SW480 (cell line): ENCODE data around the gene RBM39.
A peak's percentile ranks its signal among the peaks of the same experiment; 100 is the strongest.
"Not testable (repeated sequence)": the region's sequence is repeated elsewhere in the genome, so short reads cannot be mapped to it uniquely, and the experiment has no call there.

Experiments used
- DNase-seq: peaks from one replicate; pipeline ENCODE4 v3.0.0-alpha.2; 2016; ENCODE audit warnings: low spot score

The RBM39 gene

DNA sequence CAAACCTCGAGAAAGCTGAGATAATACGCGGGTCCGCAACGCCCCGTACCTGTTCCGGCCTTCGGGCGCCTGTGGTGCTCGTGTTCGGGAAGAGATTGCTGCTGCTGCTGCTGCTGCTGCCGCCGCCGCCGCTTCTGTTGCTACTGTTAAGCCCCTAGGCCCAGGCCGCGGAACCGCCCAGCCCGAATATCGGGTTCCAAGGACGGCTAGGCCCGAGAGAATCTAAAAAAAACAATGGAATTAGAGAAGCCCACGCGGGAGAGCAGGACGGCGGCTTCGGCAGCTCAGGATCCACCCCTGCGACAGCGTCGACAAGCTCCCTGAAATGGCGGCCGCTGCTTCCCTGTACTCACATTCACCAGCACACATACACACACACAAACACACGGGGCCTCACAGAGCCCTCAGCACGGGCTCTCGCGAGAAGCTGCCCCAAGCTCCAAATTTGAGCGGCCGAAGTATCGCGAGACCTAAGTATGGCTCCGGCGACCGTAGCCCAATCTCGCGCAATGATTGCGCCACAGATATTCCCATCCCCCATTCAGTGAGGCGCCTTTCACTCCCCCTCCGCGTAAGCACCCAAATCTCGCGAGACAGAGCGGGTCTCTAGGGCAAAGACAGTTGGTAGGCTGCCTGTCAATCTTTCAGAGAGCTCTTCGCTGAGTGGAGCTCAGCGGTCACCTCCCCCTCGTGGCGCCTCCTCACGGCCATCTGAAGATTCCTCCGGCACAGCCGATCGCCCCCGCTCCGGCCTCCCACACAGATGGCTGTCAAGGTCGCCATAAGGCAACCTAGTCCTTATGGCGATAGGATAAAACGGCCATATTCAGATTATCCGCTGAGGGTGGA is at the start of gene RBM39:
Gene RBM39, minus strand, starts transcription at position 369 of the 849 bp plus-strand sequence. CDS start 1,386 bp downstream, outside the sequence.
- peak; percentile 100 for DNase-seq

DNA sequence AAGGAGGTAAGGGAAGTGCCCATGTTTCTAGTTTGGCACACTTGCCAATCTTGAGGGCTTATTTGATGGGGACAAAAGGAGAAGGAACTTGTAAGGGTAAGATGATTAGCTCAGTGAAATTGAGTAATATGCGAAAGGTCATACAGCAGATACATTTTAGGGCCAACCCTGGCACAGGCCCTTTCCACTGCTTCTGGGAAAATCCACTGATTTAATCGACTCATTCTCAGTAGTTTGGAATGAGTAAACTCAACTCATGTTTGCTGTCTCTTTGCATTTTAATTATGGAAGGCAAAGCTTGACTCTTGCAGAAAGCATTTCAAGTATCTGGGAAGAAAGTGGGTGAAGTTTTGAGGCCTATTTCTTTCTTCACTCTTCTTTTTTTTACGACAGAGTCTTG is 49.8 kb upstream of the RBM39 start:
- no peak for DNase-seq

DNA sequence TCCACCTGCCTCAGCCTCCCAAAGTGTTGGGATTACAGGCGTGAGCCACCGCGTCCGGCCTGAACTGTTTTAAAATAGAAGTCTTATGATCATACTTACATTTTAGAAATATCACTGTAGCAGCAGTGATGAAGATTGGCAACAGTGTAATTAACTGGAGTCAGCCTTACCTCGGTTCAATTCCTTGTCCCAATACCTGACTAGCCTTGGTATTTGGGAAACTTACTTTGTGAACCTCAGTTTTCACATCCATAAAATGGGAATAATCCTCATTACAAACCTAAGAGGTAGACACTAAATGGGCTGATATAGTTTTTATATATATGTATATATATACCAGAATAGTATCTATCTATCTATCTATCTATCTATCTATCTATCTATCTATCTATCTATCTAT is 49.0 kb upstream of the RBM39 start:
- DNase-seq: no peak

DNA sequence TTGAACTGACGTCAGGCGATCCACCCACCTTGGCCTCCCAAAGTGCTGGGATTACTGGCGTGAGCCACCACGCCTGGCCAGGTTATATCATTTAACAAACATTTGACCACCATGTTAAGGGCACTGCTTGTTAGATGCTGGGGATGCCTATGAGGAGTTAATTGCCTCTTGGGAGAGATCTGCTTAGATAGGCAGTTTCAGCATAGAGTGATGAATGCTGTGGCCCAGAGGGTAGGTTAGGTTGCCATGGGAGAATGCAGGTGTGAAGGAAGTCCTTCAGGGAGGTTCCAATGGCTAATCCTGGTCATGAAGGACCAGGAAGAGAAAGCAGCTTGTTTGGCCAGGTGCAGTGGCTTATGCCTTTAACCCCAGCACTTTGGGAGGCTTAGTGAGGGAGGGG is 46.7 kb upstream of the RBM39 start:
- DNase-seq: no peak

DNA sequence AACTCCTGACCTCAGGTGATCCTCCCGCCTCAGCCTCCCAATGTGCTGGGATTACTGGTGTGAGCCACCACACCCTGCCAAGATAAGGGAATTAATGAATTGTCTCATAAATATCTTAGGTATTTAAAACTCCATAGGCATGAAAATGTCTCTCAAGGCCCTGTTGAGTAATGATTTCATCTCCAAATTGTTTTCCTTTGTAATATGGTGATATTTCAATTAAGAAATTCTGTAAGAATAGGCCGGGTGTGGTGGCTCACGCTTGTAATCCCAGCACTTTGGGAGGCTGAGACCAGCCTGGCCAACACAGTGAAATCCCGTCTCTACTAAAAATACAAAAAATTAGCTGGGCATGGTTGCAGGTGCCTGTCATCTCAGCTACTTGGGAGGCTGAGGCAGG is 43.5 kb upstream of the RBM39 start:
- DNase-seq: not testable (repeated sequence)

DNA sequence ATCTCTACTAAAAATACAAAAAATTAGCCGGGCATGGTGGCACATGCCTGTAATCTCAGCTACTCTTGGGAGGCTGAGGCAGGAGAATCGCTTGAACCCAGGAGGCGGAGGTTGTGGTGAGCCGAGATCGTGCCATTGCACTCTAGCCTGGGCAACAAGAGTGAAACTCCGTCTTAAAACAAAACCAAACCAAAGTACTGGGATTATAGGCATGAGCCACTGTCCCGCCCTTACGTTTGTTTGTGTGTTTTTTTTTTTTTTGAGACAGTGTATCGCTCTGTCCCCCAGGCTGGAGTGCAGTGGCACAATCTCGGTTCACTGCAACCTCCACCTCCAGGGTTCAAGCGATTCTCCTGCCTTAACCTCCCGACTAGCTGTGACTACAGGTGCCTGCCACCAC is 41.8 kb upstream of the RBM39 start:
- DNase-seq: not testable (repeated sequence)

DNA sequence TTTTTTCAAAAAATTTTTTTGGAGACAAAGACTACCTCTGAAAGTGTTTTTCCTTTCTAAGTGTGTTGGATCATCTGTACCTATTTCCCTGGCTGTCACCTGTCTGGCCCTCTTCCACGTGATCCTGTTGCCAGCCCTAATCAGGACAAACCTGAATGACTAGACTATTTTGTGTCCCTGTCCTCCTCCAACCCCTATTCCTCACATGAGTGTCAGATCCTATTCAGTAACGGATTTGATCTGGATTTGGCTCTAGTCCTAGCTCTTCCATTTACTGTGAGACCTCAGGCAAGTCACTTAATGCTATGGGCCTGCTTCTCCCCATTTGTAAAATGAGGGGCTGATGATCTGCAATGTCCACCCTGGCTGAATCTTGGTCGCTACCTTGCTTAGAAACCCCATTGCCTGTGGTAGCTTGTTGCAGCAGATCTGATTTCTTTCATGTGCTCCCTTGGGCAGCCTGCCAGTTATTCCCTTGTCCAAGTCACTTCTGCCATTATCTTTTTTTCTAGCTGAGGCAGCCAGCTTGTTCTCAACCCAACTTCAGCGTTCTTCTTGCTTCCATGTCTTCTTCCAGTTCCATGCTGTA is 34.5 kb upstream of the RBM39 start:
- no peak for DNase-seq

DNA sequence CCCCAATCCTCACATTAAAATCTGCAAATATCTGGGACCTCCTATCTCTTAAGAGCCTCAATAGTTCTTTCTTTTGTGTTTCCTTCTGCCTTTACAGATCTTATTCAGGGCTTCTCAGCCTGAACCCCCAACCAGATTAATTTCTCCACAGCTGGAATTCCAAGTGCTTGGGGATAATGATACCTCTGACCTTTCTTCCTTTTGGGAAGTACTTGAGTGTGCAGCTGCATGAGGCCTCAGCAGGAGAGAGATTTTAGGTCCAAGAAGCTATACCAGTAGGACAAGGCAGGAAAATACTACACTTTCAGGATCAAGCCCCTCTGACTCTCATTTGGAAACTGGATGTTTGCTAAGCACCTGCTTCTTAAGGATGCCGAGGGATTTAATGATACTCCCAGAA is 32.3 kb upstream of the RBM39 start:
- DNase-seq: no peak

DNA sequence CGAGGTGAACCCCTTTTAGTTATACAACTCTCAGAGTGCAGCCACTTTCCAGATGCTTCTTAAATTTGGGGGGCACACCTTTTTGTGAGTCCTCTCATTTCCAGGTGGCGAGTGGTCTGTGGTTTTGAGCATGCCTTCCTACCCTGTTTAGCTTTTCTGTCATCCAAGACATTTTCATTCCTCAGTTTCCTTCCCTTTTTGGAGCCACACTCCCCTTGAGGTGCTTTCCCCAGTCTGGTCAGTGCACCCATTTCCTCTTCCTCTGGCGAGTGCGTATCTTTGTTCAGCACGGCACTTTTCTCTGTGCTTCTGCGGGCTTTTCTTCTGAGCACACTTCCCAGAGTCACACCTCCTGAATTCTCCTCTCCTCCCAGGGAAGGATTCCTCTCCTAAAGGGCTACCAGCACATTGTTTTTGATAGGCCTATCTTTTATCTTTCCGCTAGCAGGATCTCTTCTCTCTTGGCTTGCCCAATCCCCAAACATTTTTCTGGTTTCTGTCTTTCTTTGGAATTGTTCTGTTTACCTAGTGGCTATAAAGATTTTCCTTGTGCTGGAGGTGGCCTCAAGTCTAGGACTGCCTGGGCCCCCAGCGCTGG is 31.2 kb upstream of the RBM39 start:
- no peak for DNase-seq

DNA sequence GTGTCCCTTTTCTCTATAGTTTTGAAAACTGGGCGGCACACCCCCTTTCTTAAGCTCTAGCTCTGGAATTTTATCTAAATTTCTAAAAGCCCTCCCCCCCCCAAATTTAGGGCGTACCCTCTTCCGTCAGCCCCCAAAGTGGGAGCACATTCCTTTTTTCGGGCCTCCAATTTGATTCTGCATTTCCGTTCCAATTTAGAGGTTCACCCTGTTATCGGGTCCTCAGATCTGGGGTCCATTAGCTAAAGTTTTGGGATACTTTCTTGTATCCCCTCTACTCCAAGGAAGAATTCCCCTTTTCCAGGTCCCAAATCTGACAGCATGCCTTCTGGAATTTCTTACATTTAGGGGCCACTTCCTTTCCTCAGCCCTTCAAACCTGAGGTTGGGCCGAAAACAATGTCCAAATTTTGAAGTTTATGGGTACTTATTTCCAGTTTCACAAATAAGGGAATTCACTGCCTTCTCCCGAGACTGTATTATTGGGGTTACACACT is 30.6 kb upstream of the RBM39 start:
- DNase-seq: no peak

DNA sequence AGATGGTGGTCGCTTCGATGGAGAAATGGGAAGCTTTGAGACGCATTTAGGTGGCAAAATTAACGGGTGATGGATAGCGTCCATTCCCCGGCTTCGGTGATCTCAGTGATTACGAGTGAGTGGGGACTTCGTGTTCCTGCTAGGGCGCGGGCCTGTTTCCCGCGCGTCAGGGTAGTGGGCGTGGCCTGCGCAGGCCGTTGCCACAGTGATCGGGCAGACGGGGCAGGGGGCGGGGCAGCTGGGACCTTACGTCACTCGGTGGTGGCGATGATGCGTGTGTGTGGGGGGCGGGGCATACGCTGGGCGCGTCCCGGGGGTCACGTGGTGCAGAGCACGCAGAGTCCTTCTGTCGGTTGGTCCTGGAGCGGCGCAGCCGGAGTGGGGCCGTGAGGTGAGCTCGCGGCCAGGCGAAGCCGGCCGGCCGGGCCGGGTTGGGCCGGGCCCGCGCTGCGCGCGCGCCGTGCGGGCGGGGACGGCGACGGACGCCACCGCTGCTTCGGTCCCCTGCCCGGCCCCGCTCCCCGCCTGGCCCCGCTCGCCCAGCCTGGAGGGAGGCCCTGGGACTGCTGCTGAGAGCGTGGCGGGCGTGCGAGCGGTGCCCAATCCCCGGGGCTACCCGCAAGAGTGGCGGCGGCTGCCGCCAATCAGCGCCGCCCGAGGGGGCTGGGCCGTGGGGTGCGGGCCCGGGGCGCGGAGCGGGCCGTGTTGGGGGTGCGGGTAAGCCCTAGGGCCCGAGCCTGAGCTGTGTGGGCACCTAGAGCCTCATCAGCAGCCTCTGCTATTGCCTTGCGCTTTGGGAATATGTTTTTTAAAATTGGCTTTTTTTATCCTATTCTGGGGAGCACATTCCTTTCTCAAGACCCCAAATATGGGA is 29.9 kb upstream of the RBM39 start, which contains the start of gene PHF20:
Gene PHF20, plus strand, starts transcription at position 327 of the 874 bp plus-strand sequence. CDS start 29,508 bp downstream, outside the sequence.
- DNase-seq: peak; percentile 97

DNA sequence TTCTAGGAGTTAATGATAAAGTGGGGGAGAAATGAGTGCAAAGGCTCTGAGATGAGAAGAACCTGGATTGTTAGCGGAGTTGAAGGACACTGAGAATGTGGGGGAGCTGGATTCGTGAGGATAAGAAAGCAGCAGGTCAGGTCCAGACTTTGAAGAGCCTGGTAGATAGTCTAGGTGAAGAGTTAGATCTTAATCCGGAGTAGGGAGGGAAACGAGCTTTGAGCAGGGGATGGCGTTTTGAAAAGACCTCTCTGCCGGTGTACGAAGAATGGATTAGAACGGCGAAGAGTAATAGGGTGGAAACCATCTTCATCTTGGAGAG is 29.3 kb upstream of the RBM39 start:
- no peak for DNase-seq

DNA sequence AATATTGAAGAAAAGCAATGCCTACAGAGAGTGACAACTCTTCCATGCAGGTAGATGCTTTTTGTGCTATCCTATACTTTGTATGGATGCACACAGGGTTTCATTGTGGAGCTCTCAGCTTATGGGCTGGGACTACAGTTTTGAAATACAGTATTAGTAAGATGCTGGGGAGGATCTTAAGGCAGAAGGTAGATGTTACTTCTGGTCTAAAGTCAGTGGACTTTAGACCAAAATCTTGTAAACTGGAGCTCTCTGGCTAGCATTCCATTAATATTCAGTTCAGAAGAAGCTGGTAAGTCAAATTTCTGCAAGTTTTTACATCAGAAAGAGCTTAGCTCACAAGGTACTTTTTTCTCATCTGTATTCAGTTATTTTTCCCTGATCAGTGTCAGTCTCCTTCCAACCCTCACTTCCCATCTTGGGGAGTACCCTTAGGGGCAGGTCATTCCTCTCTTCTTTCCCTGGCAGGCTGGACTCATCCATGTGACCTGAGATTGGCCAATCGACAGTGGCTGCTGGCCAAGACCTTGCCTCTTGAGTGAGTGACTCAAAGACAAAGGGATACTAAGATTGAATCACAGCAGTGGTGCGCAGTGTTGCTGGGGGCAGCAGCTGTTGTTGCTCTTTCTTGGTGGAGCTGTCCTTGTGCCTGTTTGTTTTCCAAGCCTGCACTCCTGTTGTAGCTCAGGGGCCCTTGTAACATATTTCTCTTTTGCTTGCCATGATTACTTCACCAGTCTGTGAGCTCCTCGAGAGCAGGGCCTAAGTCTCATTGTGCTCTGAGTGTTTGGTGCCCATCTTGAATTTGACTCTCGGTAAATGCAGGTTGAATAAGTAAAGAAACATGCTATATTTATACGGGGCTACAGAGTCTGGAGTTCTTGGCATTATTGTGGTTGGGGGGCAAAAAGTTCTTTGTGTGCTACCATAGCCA is 26.9 kb upstream of the RBM39 start:
- DNase-seq: peak; percentile 66

DNA sequence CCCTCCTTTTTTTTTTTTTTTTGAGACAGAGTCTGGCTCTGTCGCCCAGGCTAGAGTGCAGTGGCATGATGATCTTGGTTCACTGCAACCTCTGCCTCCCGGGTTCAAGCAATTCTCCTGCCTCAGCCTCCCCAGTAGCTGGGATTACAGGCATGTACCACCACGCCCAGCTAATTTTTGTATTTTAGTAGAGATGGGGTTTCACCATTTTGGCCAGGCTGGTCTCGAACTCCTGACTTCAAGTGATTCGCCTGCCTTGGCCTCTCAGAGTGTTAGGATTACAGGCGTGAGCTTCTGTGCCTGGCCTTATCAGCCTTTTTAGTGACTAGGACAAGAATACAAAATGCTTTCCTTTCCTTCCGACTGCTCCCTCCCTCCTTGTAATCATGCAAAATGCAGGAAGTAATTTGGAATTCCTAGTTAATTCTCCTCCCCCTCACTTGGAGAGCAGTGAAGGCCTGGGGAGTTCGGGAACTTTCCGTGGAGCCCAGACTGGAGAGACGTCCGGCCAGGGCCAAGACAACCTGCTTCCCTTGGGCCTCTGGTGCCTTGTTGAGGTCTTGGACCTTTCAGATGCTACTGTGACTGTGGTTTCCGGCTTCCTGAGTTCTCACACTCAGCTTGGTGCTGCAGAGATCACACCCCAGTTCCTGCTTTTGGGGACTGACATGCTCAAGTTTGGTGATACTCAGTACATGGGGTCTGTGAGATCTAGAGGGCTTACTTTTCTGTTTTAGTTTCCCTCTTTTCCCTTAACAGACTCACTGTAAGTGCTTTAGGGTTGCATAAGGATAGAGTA is 25.8 kb upstream of the RBM39 start:
- DNase-seq: no peak

DNA sequence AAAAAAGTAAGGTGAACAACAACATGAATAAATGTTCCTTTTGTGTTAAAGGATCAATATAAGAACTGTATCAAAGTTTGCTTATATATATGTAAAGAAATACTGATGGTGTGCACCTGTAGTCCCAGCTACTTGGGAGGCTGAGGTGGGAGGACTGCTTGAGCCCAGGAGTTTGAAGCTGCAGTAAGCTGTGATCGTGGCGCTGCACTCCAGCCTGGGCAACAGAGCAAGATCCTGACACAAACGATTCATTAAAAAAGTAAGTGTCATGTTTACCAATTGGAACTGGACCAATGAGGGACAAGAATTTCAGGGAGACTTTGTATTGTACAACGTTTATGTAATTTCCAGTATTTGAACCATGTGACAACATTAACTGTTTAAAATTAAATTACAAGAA is 24.8 kb upstream of the RBM39 start:
- DNase-seq: no peak

DNA sequence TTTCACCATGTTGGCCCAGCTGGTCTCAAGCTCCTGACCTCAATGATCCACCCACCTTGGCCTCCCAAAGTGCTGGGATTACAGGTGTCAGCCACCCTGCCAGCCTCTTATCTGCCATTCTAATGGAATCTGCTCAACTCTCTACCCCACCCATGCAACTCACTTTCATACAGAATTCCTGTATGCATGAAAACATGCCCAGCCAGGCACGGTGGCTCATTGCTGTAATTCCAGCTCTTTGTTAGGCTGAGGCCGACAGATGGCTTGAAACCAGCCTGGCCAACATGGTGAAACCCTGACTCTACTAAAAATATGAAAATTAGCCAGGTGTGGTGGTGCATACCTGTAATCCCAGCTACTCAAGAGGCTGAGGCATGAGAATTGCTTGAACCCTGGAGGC is 22.9 kb upstream of the RBM39 start:
- not testable (repeated sequence) for DNase-seq

DNA sequence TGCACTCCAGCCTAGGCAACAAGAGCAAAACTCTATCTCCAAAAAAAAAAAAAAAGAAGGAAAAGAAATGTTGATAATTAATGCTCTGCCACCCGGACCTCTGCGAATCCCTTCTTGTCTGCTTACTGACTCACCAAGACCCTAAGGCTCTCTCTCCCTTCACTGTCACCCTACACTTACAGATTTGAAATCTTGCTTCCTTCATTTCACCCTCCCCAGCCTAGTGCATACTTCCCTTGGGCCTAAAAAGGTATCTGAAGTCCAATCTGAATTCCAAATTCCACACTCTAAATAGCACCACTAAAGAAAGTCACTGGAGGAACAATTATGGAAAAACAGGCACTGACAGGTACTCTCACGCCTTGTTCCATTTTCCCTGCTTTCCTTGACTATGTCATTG is 20.4 kb upstream of the RBM39 start:
- DNase-seq: no peak

DNA sequence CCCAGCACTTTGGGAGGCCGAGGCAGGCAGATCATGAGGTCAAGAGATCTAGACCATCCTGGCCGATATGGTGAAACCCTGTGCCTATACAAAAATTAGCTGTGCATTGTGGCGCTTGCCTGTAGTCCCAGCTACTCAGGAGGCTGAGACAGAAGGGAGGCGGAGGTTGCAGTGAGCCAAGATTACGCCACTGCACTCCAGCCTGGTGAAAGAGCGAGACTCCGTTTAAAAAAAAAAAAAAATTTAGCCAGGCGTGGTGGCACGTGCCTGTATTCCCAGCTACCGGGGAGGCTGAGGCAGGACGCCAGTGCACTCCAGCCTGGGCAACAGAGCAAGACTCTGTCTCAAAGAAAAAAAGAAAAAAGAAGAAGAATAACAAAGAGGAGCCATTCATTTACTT is 19.5 kb upstream of the RBM39 start:
- not testable (repeated sequence) for DNase-seq

DNA sequence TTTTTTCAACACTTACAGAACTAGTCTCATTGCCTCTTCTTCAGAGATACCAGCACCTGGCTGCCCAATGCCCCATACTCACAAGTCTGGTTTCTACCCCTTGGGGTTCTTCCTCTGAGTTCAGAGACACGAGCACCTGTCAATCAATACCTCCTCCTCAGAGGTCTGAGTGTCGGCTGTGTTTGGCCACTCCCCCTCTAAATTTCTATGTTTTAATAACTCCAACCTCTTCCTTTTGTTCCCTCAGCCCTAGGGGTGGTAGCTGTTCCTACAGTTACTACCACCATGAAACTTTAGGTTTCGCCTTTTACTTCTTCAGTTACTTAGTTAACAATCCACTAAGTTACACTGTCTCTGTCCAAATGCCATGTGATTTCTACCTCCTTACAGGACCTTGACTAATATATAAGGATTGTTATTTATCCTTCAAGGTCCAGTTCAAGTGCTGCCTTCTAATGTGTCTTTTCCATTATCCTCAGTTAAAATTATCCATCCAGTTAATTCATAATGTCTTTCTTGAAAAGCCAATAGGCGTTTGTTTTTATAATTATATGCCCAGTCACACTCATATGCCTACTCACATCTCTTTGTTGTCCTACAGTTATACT is 15.1 kb upstream of the RBM39 start:
- DNase-seq: no peak

DNA sequence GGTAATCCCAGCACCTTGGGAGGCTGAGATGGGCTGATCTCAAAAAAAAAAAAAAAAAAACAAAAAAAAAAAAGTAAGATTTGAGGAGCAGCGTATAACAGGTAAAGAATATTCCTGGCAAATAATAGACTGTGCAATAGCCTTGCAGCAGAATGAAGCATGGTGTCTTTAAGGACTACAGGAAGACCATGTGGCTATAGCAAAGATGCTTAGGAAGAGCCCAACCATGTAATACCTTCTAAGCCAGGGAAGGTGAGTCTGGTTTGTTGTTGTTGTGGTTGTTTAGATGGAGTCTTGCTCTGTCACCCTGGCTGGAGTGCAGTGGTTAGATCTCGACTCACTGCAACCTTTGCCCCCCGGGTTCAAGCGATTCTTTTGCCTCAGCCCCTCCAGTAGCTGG is 14.3 kb upstream of the RBM39 start:
- no peak for DNase-seq
